ENCODE results near the gene TSPAN11.

Gene TSPAN11

GRCh38 chr12:30962047-30962446, 35.5 kb downstream of the TSPAN11 start:
- no peak for DNase-seq

DNA sequence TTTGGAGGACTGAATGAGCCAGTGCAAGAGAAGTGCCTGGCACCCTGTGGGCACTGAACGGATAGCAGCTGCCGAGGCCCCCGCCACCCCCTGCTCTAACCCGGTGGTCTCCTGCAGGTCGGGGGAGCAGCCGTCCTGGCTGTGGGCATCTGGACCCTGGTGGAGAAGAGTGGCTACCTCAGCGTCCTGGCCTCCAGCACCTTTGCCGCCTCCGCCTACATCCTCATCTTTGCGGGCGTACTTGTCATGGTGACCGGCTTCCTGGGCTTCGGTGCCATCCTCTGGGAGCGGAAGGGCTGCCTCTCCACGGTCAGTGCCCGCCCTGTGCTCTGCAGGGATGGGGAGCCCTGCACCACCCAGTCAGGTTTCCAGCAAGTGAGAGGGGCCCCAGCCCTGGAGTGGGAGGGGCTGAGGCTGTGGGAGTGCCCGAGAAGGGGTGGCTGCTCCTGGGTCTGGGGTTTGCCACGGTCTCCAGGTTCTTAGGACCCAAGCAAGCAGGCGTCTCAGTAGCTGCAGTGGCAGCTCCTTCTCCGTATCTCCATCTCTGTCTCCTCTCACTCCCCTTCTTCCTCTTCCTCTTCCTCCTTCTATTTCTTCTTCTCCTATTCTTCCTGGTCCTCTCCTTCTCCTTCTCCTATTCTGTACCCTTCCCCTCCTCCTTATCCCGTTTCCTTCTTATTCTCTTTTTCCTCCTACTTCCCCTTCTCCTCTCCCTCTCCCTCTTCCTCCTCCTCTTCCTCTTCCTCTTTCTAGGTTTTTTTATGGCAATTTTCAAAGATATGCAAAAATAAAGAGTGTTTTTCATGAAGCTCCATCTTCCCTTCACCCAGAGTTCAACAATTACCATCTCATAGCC, 37.4 kb downstream of the TSPAN11 start:
- no peak for DNase-seq

DNA sequence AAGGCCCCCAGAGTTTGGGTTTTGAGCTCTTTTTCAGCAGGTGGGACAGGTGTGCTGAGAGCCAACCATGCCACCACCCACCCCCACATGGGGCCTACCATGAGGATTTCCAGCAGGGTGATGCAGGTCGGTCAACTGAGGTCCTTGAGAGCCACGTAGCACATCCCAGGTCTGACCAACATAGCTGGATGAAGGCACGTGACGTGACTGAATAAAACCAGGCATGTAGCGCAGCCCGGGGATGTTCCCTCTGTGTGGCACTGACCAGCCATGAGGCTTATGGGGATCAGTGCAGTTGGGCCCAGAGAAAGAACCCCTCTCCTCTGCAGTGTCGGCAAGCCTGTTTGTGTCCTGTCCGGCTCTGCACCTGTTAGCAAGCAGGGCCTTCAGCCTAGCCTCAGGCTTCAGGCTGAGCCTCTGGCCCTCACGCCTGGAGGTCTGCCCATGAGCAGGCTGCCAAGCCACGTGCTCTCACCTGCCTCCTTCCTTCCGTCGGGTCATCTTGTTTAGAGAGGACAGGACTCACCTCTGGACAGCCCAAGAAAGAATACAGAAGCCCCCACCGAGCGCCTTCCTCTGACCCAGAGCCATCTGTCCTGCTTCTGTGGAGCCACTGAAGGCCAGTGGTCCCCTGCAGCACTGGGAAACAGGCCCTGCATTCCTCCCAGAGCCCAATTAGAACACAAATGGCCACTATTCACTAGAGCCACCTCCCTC, 38.5 kb downstream of the TSPAN11 start:
- DNase-seq = no peak

DNA sequence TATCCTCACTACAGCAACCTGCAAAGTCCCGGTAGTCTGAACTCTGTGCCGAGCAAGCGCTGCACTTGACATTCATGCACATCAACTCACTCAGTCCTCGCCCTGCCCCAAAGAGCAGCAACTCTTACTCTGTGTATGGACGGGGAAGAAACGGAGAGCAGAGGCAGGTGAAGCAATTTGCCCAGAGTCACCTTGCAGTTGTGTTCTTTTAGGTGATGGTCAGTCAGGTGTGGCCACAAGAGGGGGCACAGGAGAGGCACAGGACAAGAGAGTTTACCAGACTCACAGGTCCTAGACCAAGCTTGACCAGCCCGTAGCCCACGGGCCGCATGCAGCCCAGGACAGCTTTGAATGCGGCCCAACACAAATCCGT, 39.1 kb downstream of the TSPAN11 start:
- DNase-seq = no peak

DNA sequence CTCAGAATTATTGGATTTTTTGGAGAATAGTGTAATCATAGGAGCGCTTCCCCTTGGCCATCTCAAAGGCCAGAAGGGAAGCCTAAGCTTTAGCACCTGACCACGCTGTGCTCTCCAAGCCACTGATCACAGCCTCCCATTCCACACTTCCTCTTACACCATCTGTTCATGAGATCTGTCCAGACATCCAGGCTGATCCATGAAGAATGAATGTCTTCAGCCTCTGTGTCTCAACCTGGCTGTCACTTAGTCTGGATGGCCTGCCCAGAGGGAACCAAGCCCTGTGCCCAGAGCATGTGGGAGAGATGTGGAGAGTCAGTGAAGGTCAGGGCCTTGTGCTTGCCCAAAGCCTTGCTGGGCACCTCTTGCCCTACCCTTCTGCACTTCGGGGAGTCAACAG, 40.5 kb downstream of the TSPAN11 start:
- no peak for DNase-seq

DNA sequence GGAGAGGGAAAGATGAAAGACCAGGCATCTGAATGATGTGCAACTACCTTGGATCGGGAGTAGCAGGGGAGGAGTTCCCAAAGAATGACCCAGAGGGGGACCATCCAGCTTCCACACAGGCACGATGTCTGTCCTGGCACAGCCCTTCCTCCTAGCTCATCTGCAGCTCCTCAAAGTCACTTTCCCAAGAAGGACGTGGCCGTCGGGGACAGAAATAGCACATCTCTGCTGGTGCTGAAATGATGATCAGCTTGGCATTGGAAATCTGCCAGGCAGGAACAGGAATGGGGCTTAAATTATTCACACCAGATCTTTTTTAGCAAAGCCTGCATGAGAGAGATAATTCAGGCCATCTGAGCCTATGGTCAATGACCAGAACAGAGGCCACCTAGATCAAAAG, 41.7 kb downstream of the TSPAN11 start:
- DNase-seq = no peak

- DNase-seq = no peak
Measured at GRCh38 chr12:30969006-30969405, 42.5 kb downstream of the TSPAN11 start.

GRCh38 chr12:30969606-30970395, 43.3 kb downstream of the TSPAN11 start:
- DNase-seq = no peak

GRCh38 chr12:30970559-30971197, 44.1 kb downstream of the TSPAN11 start:
- DNase-seq = no peak

DNA sequence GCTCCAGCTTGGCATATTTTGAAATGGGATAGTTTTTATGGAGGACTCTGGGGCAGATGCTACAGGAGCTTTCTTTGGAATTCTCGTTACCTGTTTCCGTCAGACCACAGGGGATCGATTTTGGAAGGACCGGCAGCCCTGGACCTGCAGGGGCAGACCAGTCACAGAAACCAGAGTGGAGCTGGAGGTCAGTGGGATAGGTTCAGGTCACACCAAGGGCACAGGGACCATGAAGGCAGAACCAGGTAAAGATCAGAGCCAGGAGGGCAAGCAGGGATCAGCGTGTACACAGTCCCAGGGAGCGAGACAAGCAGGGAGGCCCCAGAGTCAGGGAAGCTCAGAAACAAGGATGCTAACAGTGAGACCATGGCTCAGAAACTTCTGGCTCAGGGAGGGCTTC, 45.5 kb downstream of the TSPAN11 start:
- no peak for DNase-seq

GRCh38 chr12:30973175-30973574, 46.6 kb downstream of the TSPAN11 start:
- no peak for DNase-seq

DNA sequence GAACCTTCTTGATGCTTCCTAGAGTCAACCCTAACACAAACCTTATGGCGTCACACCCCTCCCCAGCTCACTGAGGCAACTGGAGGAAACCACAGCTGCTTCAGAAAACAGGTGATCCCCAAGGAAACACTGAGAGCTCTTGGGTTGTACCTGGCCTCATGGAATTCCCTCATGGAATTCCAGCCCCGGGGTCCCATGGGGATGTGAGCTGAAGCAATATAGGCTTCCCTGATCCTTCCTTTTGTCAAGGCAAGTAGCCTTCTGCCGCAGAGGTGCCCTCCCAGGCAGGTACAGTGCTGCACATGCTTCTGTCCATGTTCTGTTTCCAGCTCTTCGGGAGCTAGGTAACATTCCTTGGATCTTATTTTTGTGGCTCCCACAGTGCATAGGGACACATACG, 47.3 kb downstream of the TSPAN11 start:
- no peak for DNase-seq

DNA sequence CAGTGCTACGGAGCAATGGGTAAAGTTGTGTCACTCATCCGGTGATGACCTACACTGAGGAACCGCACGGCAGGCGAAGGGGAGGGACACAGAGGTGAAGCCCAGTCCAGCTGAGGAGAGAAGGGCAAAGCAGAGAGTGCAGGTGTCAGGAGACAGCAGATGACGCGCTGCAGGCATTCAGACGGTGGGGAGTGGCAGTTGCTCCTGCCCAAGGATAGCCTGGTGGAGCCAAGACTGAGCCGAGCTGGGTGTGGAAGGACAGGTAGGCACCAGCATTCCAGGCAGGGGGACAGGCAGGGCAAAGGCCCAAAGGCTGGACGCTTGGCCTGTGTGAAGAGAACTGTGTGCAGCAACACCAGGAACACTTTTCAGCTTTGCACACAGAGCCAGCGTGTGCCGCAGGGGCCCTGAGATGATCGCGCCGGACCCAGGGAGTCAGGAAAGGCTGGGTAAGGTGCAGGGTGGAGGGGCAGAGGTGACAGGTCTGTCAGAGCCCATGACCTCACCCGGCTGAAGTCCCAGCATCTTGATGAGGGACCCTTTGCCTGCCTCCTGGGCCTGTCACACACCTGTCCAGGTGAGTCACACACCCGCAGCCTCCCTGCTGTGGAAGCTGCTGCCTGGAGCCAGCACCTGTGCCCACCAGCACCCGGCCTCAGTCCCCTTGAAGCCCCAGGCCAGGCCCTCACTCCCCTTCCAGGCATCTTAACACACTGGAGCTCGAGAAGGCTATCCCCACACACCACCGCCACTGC, 48.4 kb downstream of the TSPAN11 start:
- no peak for DNase-seq

GRCh38 chr12:30975581-30975980, 49.0 kb downstream of the TSPAN11 start:
- no peak for DNase-seq

- no peak for DNase-seq
Measured at GRCh38 chr12:30976206-30976605, 49.7 kb downstream of the TSPAN11 start.

GRCh38 chr12:30977124-30977523, 50.6 kb downstream of the TSPAN11 start:
- no peak for DNase-seq

DNA sequence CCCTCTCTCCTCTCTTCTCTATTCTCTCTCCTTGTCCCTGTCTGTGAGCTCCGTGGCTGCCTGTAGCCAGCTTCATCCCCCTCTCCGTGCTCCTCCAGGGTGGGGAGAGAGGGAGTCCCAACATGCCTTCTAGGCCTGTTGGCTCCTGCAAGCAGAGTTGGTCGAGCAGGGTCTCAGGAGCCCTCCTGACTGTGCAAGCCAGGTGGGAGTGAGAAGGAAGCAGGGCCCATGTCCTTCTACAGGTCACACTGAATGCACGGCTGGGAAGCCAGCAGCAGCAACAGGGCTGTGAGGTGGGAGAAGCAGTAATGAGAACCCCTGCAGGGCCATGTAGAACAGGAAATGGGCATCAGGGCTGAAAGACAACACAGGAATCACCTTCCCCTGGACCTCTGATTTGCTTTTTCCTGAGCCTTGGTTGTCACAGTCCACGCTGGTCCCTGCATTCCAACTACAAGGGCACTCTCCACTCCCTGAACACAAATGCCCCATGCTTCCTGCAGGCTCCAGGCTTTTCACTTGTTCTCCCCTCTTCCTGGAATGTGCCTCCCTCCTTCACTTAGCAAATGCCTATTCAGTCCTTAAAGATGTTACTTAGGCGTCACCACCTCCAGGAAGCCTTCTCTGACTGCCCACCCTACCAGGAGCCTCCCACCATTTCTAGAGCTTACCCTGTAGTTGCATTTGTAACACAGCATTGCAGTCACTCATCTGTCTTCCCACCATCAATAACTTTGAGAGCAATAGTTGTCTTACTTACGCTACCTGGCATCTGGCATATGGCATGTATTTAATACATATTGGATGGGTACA, 51.2 kb downstream of the TSPAN11 start:
- DNase-seq = no peak

GRCh38 chr12:30978639-30979038, 52.1 kb downstream of the TSPAN11 start:
- no peak for DNase-seq

- no peak for DNase-seq
Measured at GRCh38 chr12:30979371-30980259, 53.1 kb downstream of the TSPAN11 start.

- DNase-seq = no peak
Measured at GRCh38 chr12:30980955-30981662, 54.6 kb downstream of the TSPAN11 start.

All from CD4-positive, alpha-beta T cell treated with Interferon gamma for 1 hour (primary cell).